H1 (cell line): ENCODE measurements around the gene ITGB1BP1. TPM values are rescaled to one million over a fixed set of nuclear protein-coding genes. Genes with fewer than 3 reads are reported as not detected.

Experiments
- ASH2L ChIP-seq: fragments of 200-600, 300-600 bp; sonication (generic); IDR thresholded peaks from one replicate; pipeline ENCODE4 v1.7.1; 2017; ENCODE audit warnings: low read length
- CREB1 ChIP-seq: IDR thresholded peaks from 2 replicates; pipeline ENCODE4 v1.6.1; 2012; ENCODE audit warnings: inconsistent platforms
- CTBP2 ChIP-seq: IDR thresholded peaks from 2 replicates; pipeline ENCODE4 v1.7.0; 2011; ENCODE audit warnings: borderline replicate concordance, mild to moderate bottlenecking, moderate library complexity, mixed read lengths, low read length; ENCODE audit not compliant: insufficient read depth, insufficient read length
- EGR1 ChIP-seq: IDR thresholded peaks from 2 replicates; pipeline ENCODE4 v1.6.1; 2011; ENCODE audit warnings: low read depth, low read length, borderline replicate concordance
- EP300 ChIP-seq, 2 experiments: IDR thresholded peaks; 1 replicate in 1 of 2; 2 replicates in 1 of 2; pipeline ENCODE4 v1.6.1; 2011 to 2012; ENCODE audit warnings: low read depth in 2 of 2, low read length in 2 of 2, mild to moderate bottlenecking in 2 of 2, borderline replicate concordance in 1 of 2, inconsistent platforms in 1 of 2, moderate library complexity in 1 of 2
- NANOG ChIP-seq: IDR thresholded peaks from 2 replicates; pipeline ENCODE4 v1.6.1; 2011; ENCODE audit warnings: low read length, low read depth, mild to moderate bottlenecking, inconsistent platforms; ENCODE audit not compliant: insufficient read depth, poor library complexity, severe bottlenecking
- NRF1 ChIP-seq: IDR thresholded peaks from 2 replicates; pipeline ENCODE4 v1.6.1; 2011; ENCODE audit warnings: mild to moderate bottlenecking, low read depth, low read length, improper control_type of control experiment
- PHF8 ChIP-seq: fragments of 200-600 bp; sonication (generic); conservative IDR thresholded peaks from 2 replicates; pipeline ENCODE4 v1.7.1; 2012; ENCODE audit warnings: low read depth, mild to moderate bottlenecking, inconsistent platforms, low read length, moderate library complexity
- POLR2A ChIP-seq, 2 experiments: IDR thresholded peaks; 1 replicate in 1 of 2; 2 replicates in 1 of 2; pipeline ENCODE4 v1.6.1; 2011; ENCODE audit warnings: low read depth in 2 of 2, low read length in 2 of 2, mild to moderate bottlenecking in 2 of 2; ENCODE audit errors: control extremely low read depth in 1 of 2
- POLR2AphosphoS5 ChIP-seq: IDR thresholded peaks from 2 replicates; pipeline ENCODE4 v1.6.1; 2011; ENCODE audit warnings: low read depth, low read length
- RAD21 ChIP-seq, 2 experiments: IDR thresholded peaks in 1 of 2; conservative IDR thresholded peaks in 1 of 2; 2 replicates each; pipeline ENCODE4 v1.6.1; 2011; ENCODE audit warnings: low read depth in 2 of 2, low read length in 2 of 2, improper control_type of control experiment in 1 of 2, inconsistent platforms in 1 of 2, mild to moderate bottlenecking in 1 of 2, moderate library complexity in 1 of 2
- SIN3A ChIP-seq, 2 experiments: IDR thresholded peaks in 1 of 2; conservative IDR thresholded peaks in 1 of 2; 2 replicates each; pipeline ENCODE4 v1.6.1; 2011 to 2012; ENCODE audit warnings: low read length in 2 of 2, improper control_type of control experiment in 1 of 2, low read depth in 1 of 2, mild to moderate bottlenecking in 1 of 2
- polyA plus RNA-seq, 7 experiments: library from polyadenylated mRNA; depleted of rRNA in 3 of 7; stranded (reverse) in 5 of 7; unstranded in 2 of 7; fragments of >200 nt in 5 of 7; fragments of 200-250 nt in 2 of 7; gene quantifications; 1 replicate in 5 of 7; 2 replicates in 1 of 7; 4 replicates in 1 of 7; pipeline versions ENCODE4 v1.2.1 to v1.2.3, GENCODE V29; 2011 to 2013; ENCODE audit warnings: missing spikeins in 2 of 7, mixed read lengths in 2 of 7
- total RNA-seq: library from RNA; stranded (reverse); fragmentation: NEBNext Ultra II Directional; extraction: Animal tissue kit (Norgen Biotek cat#: 25700); gene quantifications from 2 replicates; pipeline ENCODE4 v1.2.1, GENCODE V29; 2021
- TF ChIP-seq, protein P1 (sequence below): IDR thresholded peaks from 2 replicates; pipeline ENCODE4 v1.6.1; 2012; ENCODE audit warnings: inconsistent platforms

ITGB1BP1 gene
- total and polyA plus RNA-seq, 2 of the 8 experiments (the other 6 are each of a cell fraction or from before 2014, with no cell fraction given), result 16.1 to 45.4 TPM

DNA sequence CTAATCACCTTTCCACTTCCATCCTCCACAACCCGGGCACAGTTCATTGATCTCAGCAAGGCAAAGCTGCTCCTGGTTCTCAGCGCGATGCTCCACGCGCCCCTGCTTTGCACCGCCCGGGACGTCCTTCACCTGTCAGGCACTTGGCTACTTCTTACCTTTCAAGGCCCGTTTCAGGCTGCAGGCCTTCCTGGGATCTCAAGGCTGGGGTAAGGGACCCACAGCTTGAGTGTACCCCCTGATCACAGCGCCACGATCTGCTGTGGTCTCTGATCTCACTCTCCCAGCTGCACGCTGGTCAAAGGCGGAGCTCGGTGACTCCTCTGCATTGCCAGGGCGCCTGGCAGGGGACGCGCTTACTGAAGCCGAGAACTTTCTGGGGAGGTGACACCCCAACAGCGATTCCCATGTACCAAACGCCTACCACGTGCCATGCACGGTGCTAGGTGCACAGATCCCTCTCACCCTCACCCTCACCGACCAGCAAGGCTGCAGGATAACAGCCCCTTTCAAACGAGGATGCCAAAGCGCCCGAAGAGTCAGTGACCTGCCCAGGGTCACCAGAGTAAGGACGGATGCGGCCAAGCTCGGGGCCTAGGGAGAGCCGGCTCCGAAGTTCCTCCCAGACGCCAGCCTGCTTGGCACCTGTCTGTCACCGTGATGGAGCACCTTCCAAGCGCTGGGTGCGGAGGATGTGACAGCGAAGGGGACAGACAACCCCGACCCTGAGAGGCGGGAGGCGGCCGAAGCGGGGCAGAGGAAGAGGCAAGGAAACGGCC lies 818 bp downstream of the ITGB1BP1 start (continued):
- TF ChIP-seq RAD21 (IDR thresholded peaks at IDR 0.05 in 1 of 2, conservative IDR thresholded peaks at IDR 0.05 in 1 of 2; ENCODE audit: low read depth in 2 of 2, low read length in 2 of 2), result no peak
- peak; percentile 19; the same call in 1 of the 2 replicates for TF ChIP-seq PHF8
- TF ChIP-seq EGR1, result no peak
- TF ChIP-seq NRF1, result no peak
- peak; percentile 82 for TF ChIP-seq CTBP2
- TF ChIP-seq EP300 (IDR thresholded peaks at IDR 0.05; ENCODE audit: borderline replicate concordance in 1 of 2, low read depth in 2 of 2, low read length in 2 of 2), result no peak
- TF ChIP-seq, protein P1, sequence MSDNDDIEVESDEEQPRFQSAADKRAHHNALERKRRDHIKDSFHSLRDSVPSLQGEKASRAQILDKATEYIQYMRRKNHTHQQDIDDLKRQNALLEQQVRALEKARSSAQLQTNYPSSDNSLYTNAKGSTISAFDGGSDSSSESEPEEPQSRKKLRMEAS, result peak; percentile 87
- no peak for TF ChIP-seq ASH2L
- 0 out of 2 replicates have a peak, but pooled peaks have one; percentile 6 for TF ChIP-seq CREB1
- TF ChIP-seq POLR2AphosphoS5, result no peak
- no peak for TF ChIP-seq POLR2A (IDR thresholded peaks at IDR 0.05; ENCODE audit: control extremely low read depth in 1 of 2, low read depth in 2 of 2, low read length in 2 of 2)
- peak in 1 of 2 experiments; percentile 8; a peak in 1 of 4 replicates for TF ChIP-seq SIN3A (conservative IDR thresholded peaks at IDR 0.05 in 1 of 2, IDR thresholded peaks at IDR 0.05 in 1 of 2; ENCODE audit: low read depth in 1 of 2, low read length in 2 of 2)
- TF ChIP-seq NANOG, result no peak
- TF ChIP-seq, all 59 proteins: peak for 8
